Skeletal muscle tissue (tissue), 4 donors: ENCODE results near the gene WDFY3. TPM values are rescaled to one million over a fixed set of nuclear protein-coding genes. Genes with fewer than 3 reads are reported as not detected.

Experiments used
- H3K27ac ChIP-seq: one replicate; pipeline ENCODE4 v1.7.0; 2013; ENCODE audit warnings: mild to moderate bottlenecking, low read depth, low read length, inconsistent platforms
- H3K27me3 ChIP-seq, 3 donors: one replicate each; pipeline ENCODE4 v1.7.0; 2013; ENCODE audit warnings: low read length in 3 of 3; ENCODE audit not compliant: control insufficient read depth in 3 of 3, insufficient read depth in 3 of 3
- H3K36me3 ChIP-seq, 3 donors: one replicate each; pipeline ENCODE4 v1.7.0; 2013; ENCODE audit warnings: low read length in 3 of 3; ENCODE audit not compliant: control insufficient read depth in 3 of 3, insufficient read depth in 3 of 3
- H3K4me1 ChIP-seq, 3 donors: one replicate each; pipeline ENCODE4 v1.7.0; 2013; ENCODE audit warnings: low read length in 3 of 3, mild to moderate bottlenecking in 3 of 3; ENCODE audit not compliant: control insufficient read depth in 3 of 3, insufficient read depth in 3 of 3
- H3K4me3 ChIP-seq, 3 donors: one replicate each; pipeline ENCODE4 v1.7.0; 2013; ENCODE audit warnings: low read length in 3 of 3
- H3K9ac ChIP-seq, 3 donors: one replicate each; pipeline ENCODE4 v1.7.0; 2013; ENCODE audit warnings: low read length in 3 of 3, mild to moderate bottlenecking in 3 of 3, moderate library complexity in 2 of 3, low read depth in 1 of 3
- H3K9me3 ChIP-seq, 3 donors: one replicate each; pipeline ENCODE4 v1.7.0; 2013; ENCODE audit warnings: low read length in 3 of 3; ENCODE audit not compliant: control insufficient read depth in 3 of 3
- total RNA-seq: library from RNA; depleted of rRNA; stranded (reverse); fragments of >200 nt; gene quantifications from one replicate; pipeline ENCODE4 v1.2.3, GENCODE V29; 2014
- donor health status: Osteomylitis.

Gene WDFY3
- total RNA-seq, 1 donor from 2014 or later: 100 TPM

DNA sequence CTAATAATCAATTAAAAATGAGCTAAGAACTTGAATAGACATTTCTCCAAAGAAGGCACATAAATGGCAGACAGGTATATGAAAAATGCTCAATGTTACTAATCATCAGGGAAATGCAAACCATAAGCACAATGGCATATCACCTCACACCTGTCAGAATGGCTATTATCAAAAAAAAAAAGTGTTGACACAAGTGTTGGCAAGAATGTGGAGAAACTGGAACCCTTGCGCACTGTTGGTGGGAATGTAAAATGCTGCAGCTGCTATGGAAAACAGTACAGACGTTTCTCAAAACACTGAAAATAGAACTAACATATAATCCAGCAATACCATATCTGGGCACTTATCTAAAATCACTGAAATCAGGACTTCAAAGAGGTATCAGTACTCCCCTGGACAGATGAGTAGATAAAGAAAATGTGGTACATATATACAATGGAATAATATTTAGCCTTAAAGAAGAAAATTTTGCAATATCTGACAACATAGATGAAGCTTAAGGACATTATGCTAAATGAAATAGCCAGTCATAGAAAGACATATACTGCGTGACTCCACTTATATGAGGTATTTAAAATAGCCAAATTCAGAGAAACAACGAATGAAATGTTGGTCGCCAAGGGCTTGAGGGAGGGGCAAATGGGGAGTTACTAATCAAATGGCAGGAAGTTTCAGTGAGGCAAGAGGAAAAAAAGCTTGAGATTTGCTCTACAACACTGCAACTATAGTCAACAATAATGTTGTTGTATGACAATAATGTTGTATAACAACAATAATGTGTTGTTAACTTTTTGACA is 175.5 kb downstream of the WDFY3 start:
- Histone ChIP-seq H3K4me3 (no peak overlapping the region), H3K36me3 (peaks cover 10 to 35% (median 29%) of the 10 kb centered on the region in 3 donors), H3K9me3 (no peaks in the 10 kb centered on the region)

DNA sequence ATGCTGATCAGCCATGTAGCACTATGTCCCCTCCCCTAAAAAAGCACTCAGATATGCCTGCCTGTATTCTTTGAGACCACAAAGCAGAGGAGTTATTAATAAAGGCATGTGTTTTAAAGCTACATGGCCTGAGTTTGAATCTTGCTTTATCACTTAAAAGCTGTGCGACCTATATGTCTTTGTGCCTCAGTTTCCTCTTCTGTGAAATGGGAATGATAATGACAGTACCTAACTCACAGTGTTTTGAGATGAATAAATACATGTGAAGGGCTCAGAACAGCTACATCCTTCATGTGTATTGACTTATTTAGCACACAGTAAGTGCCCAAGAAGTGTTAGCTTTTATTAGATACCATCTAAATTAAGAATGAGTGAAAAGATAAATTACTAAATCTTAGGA is 180.0 kb downstream of the WDFY3 start:
- H3K4me1 ChIP-seq: no peaks in the 10 kb centered on the region
- no peaks in the 10 kb centered on the region for H3K9me3 ChIP-seq
- H3K27ac ChIP-seq: no peak overlapping the region
- H3K27me3 ChIP-seq: no peaks in the 10 kb centered on the region
- peaks cover 26 to 53% (median 50%) of the 10 kb centered on the region in 3 donors for H3K36me3 ChIP-seq
- H3K4me3 ChIP-seq: no peak overlapping the region
- H3K9ac ChIP-seq: no peak overlapping the region

More for the DNA sequence above, 175.5 kb downstream of the WDFY3 start:
- Histone ChIP-seq H3K9ac (no peak overlapping the region), H3K4me1 (no peaks in the 10 kb centered on the region), H3K27me3 (no peaks in the 10 kb centered on the region), H3K27ac (no peak overlapping the region)

GRCh38 chr4:84782517-84782916 is 184.0 kb downstream of the WDFY3 start:
- Histone ChIP-seq H3K9ac (no peak overlapping the region), H3K27me3 (no peaks in the 10 kb centered on the region), H3K27ac (no peak overlapping the region), H3K36me3 (peaks cover 32 to 57% (median 50%) of the 10 kb centered on the region in 3 donors), H3K4me3 (no peak overlapping the region), H3K4me1 (no peaks in the 10 kb centered on the region), H3K9me3 (no peaks in the 10 kb centered on the region)

DNA sequence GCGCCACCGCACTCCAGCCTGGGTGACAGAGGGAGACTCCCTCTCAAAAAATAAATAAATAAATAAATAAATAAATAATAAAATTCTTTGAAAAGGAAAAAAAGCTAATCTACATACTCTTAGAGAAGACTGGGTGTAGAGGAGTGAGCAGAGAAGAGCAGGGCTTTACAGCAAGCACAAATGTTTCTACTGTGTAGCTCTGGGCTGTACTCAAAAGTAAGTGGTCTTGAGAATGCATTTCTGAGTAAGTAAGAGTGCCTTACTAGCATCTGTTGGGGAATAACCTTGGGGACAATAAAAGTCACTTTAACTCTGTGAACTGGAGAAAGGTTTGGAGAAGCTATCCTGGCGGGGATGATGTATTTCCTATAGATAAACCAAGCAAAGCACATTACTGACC is 185.8 kb downstream of the WDFY3 start:
- H3K4me3 ChIP-seq: no peak overlapping the region
- peaks cover 21 to 41% (median 37%) of the 10 kb centered on the region in 3 donors for H3K36me3 ChIP-seq
- H3K27ac ChIP-seq: no peak overlapping the region
- H3K9ac ChIP-seq: no peak overlapping the region
- no peaks in the 10 kb centered on the region for H3K27me3 ChIP-seq
- no peaks in the 10 kb centered on the region for H3K4me1 ChIP-seq
- no peaks in the 10 kb centered on the region for H3K9me3 ChIP-seq

DNA sequence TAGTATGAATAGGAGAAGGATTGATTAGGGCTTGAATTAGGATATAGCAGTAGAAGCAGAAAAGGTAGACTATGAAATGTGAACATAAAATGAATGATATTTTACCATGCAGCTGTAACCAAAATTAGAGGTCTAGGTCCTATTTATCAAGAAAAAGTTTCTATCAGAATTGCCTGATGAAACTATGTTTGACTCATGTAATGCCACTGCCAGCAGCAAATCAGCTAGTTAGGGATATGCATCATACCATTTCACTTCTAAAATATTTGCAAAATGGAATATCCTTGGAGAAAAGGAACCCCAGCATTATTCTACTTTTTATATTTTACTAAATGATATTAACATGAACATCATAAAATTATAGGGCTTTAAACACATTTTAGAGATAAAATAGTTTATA is 188.4 kb downstream of the WDFY3 start:
- Histone ChIP-seq H3K36me3 (peaks cover 17 to 35% (median 33%) of the 10 kb centered on the region in 3 donors), H3K4me1 (no peaks in the 10 kb centered on the region), H3K27ac (no peak overlapping the region), H3K27me3 (no peaks in the 10 kb centered on the region), H3K9ac (no peak overlapping the region), H3K9me3 (no peaks in the 10 kb centered on the region), H3K4me3 (no peak overlapping the region)

DNA sequence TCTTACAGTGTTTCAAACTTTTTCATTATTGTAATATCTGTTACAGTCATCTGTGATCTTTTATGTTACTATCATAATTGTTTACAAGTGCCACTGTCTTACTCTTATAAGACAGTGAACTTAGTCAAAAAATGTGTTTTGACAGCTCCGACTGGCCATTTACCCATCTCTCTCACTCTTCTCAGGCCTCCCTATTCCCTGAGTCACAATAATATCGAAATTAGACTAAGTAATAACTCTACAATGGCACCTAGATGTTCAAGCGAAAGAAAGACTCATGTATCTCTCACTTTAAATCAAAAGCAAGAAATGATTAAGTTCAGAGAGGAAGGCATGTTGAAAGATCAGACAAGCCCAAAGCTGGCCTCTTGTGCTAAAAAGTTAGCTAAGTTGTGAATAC is 199.3 kb downstream of the WDFY3 start:
- Histone ChIP-seq H3K36me3 (peaks cover 3 to 15% (median 4%) of the 10 kb centered on the region in 3 donors), H3K27me3 (no peaks in the 10 kb centered on the region), H3K4me1 (no peaks in the 10 kb centered on the region), H3K4me3 (no peak overlapping the region), H3K9me3 (no peaks in the 10 kb centered on the region), H3K9ac (no peak overlapping the region), H3K27ac (no peak overlapping the region)

DNA sequence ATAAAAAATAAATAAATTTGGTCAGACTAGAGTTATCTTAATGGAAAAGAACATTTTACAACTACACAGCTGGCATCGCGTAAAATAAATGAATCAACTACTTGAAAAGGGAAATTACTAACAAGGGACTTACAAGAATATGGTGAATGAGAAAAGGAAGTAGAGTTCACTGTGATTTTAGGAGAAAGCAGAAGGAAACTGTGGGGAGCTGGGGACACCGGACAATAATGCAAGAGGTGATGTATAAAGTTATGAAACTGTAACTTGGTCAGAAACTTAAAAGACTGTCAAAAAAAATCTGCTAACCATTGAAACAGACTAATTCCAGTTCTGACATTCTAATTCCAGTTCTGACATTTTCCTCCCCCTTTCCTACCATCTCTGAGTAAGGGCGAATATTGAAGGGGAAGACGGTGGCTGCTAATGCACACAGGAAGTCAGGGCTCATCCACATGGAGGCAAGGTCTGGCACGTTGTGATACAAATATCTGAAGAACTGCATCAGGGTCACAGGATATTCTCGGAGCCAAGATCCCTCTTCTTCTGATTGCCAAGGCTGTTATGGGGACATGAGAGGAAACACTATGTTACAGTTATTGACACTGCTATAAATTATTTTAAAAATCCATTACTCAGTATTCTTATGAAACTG is 213.0 kb downstream of the WDFY3 start:
- Histone ChIP-seq H3K36me3 (peaks cover 14 to 37% (median 29%) of the 10 kb centered on the region in 3 donors), H3K9ac (no peak overlapping the region), H3K27ac (no peak overlapping the region)

GRCh38 chr4:84751707-84752106 is 214.8 kb downstream of the WDFY3 start:
- Histone ChIP-seq H3K9me3 (no peaks in the 10 kb centered on the region), H3K36me3 (peaks cover 16 to 38% (median 33%) of the 10 kb centered on the region in 3 donors), H3K27ac (no peak overlapping the region), H3K4me3 (no peak overlapping the region), H3K9ac (no peak overlapping the region), H3K4me1 (no peaks in the 10 kb centered on the region), H3K27me3 (no peaks in the 10 kb centered on the region)

More for the DNA sequence above, 213.0 kb downstream of the WDFY3 start:
- no peak overlapping the region for H3K4me3 ChIP-seq
- H3K27me3 ChIP-seq: no peaks in the 10 kb centered on the region
- H3K4me1 ChIP-seq: no peaks in the 10 kb centered on the region
- no peaks in the 10 kb centered on the region for H3K9me3 ChIP-seq

DNA sequence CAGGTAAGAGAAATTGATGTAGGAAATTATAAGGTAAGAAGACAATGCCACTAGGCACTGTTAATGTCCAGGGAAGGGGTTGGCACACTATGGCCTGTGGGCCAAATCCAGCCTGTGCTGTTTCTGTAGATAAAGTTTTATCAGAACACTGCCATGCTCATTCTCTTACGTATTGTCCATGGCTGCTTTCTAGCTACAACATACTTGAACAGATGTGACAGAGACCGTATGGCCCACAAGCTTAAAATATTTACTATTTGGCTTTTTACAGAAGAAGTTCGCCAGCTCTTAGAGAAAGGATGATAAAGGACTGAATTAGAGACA is 215.6 kb downstream of the WDFY3 start:
- Histone ChIP-seq H3K9ac (no peak overlapping the region), H3K4me1 (no peaks in the 10 kb centered on the region), H3K27me3 (no peaks in the 10 kb centered on the region), H3K27ac (no peak overlapping the region), H3K36me3 (peaks cover 16 to 41% (median 32%) of the 10 kb centered on the region in 3 donors), H3K4me3 (no peak overlapping the region), H3K9me3 (no peaks in the 10 kb centered on the region)

- Histone ChIP-seq H3K9me3 (no peaks in the 10 kb centered on the region), H3K27me3 (no peaks in the 10 kb centered on the region), H3K9ac (no peak overlapping the region), H3K27ac (no peak overlapping the region), H3K4me3 (no peak overlapping the region), H3K36me3 (peaks cover 16 to 41% (median 32%) of the 10 kb centered on the region in 3 donors), H3K4me1 (no peaks in the 10 kb centered on the region)
These were observed 216.1 kb downstream of the WDFY3 start for GRCh38 chr4:84750260-84750959.
